ENCODE data around the gene ZFPL1.
A peak's percentile ranks its signal among the peaks of the same experiment; 100 is the strongest.

The ZFPL1 gene

DNA sequence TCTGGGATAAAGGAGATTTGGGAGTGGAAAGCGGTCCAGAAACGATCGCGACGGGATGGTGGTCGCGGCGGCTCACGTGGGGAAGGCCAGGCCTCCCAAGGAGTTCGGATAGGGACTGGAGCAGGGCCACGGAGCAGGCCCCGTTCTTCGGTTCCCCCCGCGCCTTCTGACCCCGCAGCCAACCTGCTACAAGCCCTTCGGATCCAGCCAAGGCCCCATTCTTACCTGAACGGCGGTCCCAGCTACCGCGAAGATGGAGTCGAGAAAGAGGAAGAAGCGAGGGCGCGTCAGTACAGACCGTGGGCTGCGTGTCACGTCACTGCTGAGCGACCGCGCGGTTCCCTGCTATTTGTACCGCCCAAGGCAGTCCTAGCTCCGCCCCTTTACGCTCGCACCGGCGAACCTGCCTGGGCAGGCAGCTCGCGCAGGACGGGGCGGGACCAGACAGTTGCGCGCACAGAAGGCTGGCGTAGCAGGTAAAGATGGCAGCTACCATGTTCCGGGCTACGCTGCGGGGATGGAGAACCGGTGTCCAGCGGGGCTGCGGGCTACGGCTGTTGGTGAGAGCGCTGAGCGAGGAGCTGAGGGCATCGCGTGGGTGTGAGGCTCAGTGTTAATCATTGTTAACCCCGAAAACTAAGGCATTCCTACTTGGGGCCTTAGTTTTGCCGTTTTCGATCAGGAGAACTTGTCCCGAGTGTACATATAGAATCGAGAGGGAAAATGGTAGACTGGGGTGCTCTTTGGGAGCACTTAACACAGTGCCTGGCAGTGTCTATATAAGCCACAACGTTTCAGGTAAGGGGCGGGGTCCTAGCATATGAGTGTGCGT is 38.1 kb downstream of the ZFPL1 start, which contains the start of the genes FAU and MRPL49:
Gene FAU, minus strand, starts transcription at position 270 of the 832 bp plus-strand sequence. CDS start 321 bp downstream, outside the sequence.
Gene MRPL49, plus strand, starts transcription at position 457 of the 832 bp plus-strand sequence. Its CDS starts 26 bp downstream, at position 483.
- TF ChIP-seq CTCF (IDR thresholded peaks at IDR 0.05; ENCODE audit: low read length, missing control alignments): no peak
- peak; percentile 98 for DNase-seq (ENCODE audit: low read depth)
- peak within 1 kb of the TSS; percentile 84 for H3K4me3 ChIP-seq (replicated peaks; ENCODE audit: low read depth, low read length)

DNA sequence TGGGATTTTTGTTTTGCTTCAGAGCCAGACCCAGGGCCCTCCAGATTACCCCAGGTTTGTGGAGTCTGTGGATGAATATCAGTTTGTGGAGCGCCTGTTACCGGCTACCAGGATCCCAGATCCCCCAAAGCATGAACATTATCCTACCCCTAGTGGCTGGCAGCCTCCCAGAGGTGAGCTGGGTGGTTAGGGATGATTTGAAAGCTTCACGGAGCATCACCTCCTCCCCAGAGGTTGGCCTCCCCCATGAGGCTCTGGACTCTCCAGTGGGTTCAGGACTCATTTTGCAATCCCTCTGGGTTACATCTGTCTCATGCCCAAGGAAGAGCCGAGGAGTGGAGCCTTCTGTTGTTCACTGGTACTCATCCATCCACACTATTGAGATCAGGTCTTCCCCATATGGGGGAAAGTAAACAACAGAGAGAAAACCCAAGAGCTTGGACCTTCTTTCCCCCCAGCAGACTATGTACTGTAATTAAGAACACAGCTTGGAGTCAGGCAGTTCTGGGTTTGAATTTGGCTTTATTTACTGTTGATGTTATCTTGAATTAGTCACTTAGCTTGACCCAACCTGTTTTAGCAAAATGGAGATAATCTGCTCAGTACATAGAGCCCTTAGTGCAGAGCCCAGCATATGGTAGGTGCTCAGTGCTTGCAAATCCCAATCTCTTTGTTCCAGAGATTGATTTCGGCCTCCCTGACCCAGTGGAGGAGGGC is 40.6 kb downstream of the ZFPL1 start:
- H3K4me3 ChIP-seq (replicated peaks; ENCODE audit: low read depth, low read length): no peak overlapping the region
- no peak for DNase-seq (ENCODE audit: low read depth)
- no peak for TF ChIP-seq CTCF (IDR thresholded peaks at IDR 0.05; ENCODE audit: low read length, missing control alignments)

- no peak for TF ChIP-seq CTCF (IDR thresholded peaks at IDR 0.05; ENCODE audit: low read length, missing control alignments)
- no peak for DNase-seq (ENCODE audit: low read depth)
- H3K4me3 ChIP-seq (replicated peaks; ENCODE audit: low read depth, low read length): no peak overlapping the region
These were observed 41.4 kb downstream of the ZFPL1 start for GRCh38 chr11:65125197-65126056.

GRCh38 chr11:65126624-65127274 is 42.7 kb downstream of the ZFPL1 start:
- no peak for DNase-seq (ENCODE audit: low read depth)
- H3K4me3 ChIP-seq (replicated peaks; ENCODE audit: low read depth, low read length): no peak overlapping the region
- no peak for TF ChIP-seq CTCF (IDR thresholded peaks at IDR 0.05; ENCODE audit: low read length, missing control alignments)

- no peak for TF ChIP-seq CTCF (IDR thresholded peaks at IDR 0.05; ENCODE audit: low read length, missing control alignments)
- H3K4me3 ChIP-seq (replicated peaks; ENCODE audit: low read depth, low read length): no peak overlapping the region
- no peak for DNase-seq (ENCODE audit: low read depth)
These were observed 43.6 kb downstream of the ZFPL1 start for GRCh38 chr11:65127473-65128181.

All from fibroblast of pulmonary artery (primary cell).